Stimulated activated CD4-positive, alpha-beta T cell treated with anti-CD3 and anti-CD28 coated beads, Interleukin-12 subunit alpha, Interleukin-12 subunit beta, amount 100 ng/mL, for 24 hours (primary cell): ENCODE data around the gene CRTC3.
"Not testable (repeated sequence)": the region's sequence is repeated elsewhere in the genome, so short reads cannot be mapped to it uniquely, and the experiment has no call there.

ENCODE experiments used
- DNase-seq, 2 experiments: peaks; one replicate each; pipeline ENCODE4 v3.0.0-alpha.2; 2020; ENCODE audit warnings: low read depth in 2 of 2

Gene CRTC3

DNA sequence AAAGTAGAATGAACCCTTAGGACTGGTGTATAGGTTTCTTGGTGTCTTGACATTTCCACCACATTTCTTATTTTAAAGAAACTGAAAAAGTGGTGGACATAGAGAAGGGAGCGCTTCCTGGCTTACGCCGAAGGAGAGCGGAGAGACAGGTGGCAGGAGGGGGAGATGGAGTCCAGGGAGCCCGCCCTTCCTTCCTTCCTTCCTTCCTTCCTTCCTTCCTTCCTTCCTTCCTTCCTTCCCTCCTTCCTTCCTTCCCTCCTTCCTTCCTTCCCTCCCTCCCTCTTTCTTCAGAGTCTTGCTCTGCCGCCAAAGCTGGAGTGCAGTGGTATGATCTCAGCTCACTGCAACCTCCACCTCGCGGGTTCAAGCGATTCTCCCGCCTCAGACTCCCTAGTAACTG lies 143.6 kb downstream of the CRTC3 start:
- DNase-seq: not testable (repeated sequence)

DNA sequence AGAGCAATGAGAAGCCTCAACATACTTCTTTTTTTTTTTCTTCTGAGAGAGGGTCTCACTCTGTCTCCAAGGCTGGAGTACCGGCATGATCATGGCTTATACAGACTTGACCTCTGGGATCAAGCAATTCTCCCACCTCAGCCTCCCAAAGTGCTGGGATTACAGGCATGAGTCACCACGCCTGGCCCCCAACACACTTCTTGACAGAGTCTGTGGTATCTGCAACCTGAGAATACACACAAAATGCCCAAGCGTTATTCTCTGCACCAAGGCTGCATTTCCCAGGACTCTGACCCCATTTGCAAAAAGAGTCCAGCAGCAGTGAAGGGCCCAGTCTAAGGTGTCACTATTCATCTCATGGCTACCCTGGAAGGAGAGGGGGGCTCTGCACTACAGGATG lies 144.8 kb downstream of the CRTC3 start:
- DNase-seq: no peak

DNA sequence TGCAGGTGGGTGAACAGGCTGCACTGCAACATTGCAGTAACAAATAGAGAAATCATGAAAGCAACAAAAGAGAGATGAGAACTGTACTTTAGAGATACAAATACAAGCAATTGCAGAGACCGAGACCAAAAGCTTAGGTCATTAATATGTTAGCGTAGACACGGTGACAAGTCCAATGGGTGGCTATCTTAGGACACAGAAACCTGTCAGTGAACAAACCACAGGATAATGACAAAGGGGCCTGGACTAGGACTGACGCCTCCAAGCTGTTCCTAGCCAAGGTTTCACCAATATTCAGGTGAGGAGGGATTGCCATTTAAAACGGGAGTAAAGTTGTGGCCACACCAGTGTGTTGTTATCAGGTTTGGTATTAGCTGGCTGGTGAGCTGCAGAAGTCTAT lies 145.7 kb downstream of the CRTC3 start:
- DNase-seq: no peak

DNA sequence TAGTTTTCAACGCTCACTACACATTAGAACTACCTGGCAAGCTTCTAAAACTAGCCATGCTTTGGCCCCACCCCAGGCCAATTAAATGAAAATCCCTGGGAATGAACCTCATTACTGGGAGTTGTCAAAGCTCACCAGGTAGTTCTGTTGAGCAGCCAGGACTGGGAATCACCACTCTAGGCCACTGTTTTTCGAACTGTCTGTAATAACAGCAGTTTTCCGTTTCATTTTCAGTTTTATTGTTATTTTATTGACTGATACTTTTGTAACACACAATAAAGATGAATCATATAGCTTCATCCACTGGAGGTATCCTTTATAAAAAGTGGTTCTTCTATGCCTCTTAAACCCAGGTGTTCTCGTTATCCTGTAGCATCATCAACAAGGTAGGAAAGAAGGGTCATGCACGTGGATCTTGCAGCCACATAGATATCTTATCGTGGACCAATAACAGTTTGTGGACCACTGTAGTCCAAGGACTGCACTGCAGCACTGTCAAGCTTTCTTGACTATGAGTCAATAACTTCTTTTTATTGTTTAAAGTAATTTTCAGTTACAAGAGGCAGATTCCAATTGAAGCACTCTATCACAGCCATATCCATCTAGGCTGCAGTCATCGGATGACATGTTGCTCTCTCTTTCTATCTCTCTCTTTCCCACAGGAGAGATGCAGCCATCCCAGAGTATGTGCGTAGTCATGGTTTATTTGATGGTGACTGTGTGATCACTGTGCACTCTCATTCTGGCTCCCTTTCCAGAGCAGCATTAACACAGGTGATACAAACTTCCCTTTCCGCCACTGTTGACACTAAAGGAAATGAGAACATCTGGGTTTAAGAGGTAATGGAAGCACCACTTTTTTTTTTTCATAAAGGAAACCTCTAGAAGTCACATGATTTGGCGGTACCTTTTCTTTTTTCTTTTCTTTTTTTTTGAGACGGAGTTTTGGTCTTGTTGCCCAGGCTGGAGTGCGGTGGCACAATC lies 148.4 kb downstream of the CRTC3 start:
- DNase-seq: no peak

DNA sequence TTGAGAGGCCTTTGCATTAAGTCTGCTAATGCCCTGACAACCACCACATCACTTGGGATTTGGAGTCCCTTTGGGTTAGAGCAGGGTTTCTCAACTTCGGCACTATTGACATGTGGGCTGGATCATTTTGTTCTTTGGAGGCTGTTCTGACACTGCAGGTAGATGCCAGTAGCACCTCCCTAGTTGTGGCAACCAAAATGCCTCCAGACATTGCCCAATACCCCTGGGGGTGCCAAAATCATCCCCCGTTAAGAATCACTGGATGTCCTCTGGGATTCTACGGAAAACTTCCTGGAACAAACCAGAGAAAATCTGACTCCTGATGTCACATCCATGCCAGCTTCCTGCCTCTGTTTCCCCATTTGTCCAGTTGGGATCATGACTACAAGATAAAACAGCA lies 150.2 kb downstream of the CRTC3 start:
- DNase-seq: no peak

DNA sequence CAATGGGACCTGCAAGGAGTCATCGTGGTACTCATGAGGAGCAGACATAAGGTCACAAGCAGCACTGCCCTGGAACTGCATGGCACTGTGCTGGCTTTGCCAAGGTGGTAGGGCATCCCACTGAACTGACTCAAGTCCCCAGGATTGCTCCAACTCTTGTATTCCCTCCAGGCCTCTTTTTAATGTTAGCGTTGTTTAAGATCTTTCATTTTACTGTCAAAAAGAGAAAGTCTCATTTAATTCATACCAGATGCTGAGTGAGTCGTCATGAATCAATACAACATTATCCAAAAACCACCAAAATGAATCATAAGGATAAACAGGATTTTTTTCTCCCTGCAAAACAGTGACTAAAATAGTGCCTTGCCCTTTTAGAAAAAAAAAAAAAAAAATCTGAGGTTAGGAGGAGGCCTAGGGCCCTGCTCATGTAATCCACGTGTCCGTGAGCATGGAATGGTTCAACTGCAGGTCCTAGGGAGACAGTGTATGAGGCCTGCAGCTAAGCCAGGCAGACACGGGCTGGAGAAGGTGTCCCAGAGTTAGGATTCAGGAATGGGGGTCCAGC lies 150.7 kb downstream of the CRTC3 start:
- no peak for DNase-seq

DNA sequence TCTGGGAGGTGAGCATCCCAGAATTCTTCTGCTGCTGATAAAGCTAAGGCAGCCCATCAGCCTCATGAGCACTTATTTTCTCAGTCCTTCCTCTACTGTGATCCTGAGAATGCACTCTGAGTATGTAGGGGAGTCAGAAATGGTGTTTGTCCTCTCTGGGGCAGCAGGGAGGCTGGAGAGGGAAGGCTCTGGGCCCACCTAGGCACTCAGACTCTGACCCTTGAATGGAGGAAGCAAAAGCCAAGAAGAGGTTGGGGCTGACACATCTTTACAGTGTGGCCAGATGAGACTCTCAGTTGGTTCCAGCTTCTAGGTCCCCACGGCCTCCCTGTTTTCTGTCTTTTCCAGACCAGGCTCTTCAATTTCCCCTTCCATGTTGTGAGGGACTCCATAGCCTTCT lies 151.3 kb downstream of the CRTC3 start:
- DNase-seq: no peak

DNA sequence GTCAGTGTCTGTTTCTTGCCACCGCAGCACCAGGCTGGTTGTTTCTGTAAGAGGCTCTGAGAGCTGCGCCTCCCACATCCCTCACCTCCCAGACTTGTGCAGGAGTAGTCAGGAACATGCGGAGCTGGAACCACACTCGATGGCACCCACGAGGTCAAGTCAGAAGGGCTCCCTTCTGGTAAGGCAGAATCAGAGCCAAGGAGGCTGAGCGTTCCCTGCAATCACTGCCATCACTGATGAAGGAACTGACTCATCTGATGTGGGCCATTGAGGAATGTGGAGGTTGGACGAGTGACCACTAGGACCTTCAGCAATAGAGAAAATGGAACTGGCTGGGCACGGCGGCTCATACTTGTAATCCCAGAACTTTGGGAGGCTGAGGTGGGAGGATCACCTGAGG lies 151.8 kb downstream of the CRTC3 start:
- DNase-seq: no peak

DNA sequence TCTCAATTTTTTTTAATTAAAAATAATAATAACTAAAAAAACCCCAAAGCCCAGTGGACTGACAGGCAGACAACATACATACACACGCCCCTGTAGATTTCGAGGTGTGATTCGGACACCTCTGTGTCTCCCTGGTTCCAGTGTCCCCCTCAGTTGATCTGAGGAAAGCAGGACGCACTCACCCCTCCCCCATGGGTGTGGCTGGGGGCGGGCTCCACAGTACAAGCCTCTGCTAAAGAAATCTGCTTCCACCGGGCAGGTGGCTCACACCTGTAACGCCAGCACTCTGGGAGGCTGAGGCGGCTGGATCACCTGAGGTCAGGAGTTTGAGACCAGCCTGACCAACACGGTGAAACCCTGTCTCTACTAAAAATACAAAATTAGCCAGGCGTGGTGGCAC lies 153.6 kb downstream of the CRTC3 start:
- DNase-seq: no peak

DNA sequence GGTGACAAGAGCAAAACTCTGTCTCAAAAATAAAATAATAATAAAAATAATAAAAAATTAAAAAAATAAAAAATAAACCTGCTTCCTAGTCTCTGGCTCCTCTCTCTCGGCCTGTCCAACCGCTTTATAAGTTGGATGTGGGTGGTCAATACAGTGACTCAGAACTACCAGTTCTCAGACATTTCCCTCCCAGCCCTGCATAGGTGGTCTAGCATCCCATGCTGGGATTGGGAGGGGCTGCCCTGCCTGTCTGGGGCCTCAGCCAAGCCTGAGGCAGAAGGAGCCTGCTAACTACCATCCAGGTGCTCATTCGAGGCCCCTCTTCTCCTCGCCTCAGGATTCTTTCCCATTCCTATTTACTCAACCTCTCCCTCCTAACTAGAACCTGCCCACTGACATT lies 154.2 kb downstream of the CRTC3 start:
- DNase-seq: no peak

DNA sequence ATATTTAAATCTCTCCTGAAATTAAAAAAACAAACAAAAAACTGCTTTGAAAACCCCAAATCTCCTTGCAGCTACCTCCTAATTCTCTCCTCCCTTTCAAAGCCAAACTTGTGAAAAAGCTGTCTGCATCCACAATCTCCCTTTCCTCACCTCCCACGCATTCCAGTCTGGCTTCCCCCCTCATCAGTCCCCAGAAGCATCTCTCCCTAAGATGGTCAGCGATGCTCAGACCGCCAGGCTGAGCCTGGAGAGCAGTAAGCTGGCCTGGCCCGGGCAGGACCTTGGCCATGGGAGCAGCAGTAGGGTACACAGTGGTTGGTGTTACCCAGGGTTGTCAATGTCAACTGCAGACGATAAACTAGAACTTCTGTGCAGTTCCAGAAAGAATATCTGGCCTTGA lies 154.6 kb downstream of the CRTC3 start:
- DNase-seq: no peak

DNA sequence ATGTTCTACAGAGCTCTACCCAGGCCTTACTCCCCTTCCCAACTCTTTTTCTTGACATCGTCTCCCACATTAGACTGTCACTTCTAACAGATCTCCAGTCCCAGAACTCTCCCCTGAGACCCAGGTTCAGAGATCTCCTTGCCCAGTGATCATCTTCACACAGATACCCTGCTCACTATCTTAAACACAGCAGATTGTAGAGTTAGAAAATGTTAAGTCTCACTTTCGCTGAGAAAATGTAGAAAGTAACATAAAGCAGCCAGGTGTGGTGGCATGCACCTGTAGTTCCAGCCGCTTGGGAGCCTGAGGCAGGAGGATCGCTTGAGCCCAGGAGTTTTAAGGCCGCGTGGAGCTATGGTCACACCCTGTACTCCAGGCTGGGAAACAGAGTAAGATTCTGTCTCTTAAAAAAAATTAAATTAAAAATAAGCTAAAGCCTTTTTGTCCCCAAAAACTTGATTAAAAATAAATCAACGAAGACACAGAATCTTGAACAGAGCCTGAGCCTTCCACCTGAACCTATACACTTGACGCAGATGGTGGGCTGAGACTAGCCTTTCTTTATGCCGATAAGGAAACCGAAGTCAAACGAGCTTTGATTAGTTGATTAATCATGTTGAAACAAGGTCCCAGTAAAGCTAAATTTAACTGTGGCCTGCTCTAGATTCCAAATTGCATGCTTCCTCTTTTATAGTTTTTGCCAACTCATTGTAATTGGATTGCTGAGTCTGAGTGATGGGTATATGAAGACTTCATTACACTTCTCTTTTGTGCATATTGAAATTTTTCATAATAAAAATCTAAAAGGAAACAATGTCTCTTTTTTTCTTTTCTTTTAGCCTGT lies 156.1 kb downstream of the CRTC3 start:
- DNase-seq: no peak

DNA sequence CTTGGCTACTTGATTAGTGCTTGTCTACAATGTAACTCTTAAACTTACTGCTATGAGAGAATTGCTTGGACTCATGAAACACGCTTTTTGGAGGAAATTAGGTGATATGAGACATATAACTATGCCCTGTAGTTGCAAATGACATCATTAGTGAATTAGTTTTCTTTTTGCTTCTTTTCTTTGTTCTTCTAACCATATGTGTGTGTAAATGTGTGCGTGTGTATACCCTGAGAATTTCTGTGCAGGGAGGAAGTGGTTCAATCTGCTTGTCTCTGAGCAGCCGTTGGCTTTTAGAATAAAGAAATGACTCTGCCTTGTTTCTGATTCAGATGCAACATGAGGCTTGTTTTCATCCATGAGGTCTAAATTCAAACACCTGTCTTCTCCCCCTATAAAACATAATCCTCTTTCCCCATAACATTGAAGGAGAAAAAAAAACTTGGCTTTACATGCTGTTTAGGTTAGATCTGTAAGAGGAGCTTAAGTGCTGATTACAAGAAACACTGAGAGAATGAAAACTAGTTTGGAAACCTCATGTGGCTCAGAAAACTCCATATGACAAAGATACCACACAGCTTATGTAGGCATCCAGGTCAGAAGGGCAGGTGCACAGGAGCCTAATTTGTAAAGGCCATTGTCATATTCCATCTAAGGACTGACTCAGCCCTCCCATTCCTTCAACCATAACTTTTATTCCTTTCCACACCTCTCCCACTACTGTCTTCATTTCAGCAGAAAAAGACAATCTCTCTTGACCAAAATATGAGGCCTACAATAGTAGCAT lies 156.9 kb downstream of the CRTC3 start:
- DNase-seq: no peak

DNA sequence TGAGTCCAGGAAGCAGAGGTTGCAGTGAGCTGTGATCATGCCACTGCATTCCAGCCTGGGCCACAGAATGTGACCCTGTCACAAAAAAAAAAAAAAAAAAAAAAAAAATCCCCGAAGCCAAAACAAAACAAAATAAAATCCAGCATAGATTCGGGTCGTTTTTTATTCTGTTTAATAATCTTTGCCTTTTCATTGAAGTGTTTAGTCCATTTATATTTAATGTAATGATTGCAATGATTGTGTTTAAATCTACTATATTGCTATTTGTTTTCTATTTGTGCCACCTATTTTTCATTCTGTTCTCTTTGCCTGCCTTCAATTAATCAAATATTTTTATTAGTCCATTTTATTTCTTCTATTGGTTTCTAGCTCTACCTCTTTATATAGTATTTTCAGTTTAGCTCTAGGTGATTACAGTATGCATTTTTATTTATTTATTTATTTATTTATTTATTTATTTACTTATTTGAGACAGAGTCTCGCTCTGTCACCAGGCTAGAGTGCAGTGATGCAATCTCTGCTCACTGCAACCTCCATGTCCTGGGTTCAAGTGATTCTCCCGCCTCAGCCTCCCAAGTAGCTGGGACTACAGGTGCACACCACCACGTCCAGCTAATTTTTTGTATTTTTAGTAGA lies 159.7 kb downstream of the CRTC3 start:
- not testable (repeated sequence) for DNase-seq

DNA sequence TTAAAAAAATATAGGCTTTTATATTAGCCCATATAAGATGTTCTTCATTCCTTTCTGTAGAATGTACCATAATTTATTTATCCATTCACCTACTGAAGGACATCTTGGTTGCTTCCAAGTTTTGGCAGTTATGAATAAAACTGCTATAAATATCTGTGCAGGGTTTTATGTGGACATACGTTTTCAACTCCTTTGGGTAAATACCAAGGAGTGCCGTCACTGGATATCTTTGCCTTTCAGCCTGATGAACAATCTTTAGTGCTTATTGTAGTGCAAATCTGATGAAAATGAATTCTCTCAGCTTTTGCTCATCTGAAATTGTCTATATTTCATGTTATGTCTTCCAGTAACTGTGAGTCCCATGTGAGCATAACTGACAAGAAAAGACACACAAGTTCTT lies 160.9 kb downstream of the CRTC3 start:
- no peak for DNase-seq

DNA sequence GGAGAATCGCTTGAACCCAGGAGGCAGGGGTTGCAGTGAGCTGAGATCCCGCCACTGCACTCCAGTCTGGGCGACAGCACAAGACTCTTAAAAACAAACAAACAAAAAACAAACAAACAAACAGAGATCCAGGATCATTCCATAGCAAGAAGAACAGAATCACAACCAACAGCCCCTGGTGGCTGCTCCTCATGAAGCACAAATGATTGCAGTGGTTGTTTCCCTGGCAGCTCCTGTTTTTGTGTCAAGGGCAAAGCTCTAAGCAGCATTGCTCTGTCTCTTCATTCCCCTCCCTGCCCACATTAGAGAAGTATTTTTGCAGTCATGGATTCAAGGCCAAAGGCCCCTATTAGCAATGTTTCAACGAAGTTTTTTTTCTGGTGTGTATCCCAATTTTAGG lies 161.6 kb downstream of the CRTC3 start:
- no peak for DNase-seq

DNA sequence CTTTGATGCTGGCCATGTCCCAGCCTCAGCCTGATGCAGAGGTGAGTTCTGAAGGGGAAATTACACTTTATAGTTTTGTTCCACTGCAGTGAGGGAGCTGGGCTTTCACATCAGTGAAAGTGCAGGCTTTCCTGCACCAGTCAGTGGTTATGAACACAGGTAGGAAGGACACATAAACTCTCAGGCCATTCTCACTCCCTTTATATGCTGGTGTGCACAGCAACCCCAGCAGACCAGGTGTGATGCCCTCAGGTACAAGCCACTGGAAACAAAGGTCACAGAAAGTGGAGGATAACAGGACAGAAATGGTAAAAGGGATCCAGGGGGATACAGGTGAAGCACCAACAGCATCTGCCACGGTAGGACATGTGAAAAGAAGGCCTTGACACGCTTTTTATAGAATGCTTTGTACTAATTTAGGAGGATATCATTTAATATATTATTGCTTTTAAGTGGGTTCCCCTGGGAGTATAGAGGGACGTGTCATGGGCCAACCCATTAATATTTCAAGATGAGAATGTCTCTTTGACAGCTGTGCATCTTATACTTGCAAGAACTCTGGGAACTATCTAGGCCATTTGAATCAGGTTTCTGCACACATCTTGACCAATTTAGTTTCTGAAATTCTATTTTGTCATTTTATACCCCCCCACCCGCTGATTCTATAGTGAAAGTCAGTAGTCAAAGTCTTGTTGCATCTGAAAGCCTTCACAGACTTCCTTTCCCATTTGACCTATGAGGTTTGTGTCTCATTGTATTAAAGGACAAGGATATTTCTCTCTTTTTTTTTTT lies 162.5 kb downstream of the CRTC3 start:
- DNase-seq: no peak
